Caco-2 (cell line): ENCODE measurements around the gene GRIA4. TPM values are rescaled to one million over a fixed set of nuclear protein-coding genes. Genes with fewer than 3 reads are reported as not detected.

Source experiments
- BruUV-seq: library from RNA; stranded (reverse); fragments of 400-500 nt; replicated peaks from 2 replicates; lab custom pipeline; 2021; lab: Mats Ljungman, UMichigan
- CTCF ChIA-PET: fragments of 300-600 bp; sonication (Branson Sonifier 250); formaldehyde crosslinking; loops from one replicate; lab custom pipeline; 2022; ENCODE audit warnings: antibody characterized with exemption; lab: Charles Lee
- POLR2A ChIA-PET: fragments of 300-600 bp; sonication (Branson Sonifier 250); formaldehyde crosslinking; loops from one replicate; lab custom pipeline; 2022; ENCODE audit warnings: antibody characterized with exemption; lab: Charles Lee
- DNase-seq, 2 experiments: peaks; one replicate each; pipeline versions ENCODE4 v3.0.0 to v3.0.0-alpha.2; 2020 to 2022
- H3K27me3 ChIP-seq: replicated peaks from 2 replicates; pipeline ENCODE4 v1.6.0; 2011; ENCODE audit warnings: low read length; ENCODE audit not compliant: control insufficient read depth, insufficient read depth
- H3K36me3 ChIP-seq: 2 replicates; pipeline ENCODE4 v1.5.1; 2011; ENCODE audit warnings: low read length; ENCODE audit not compliant: control insufficient read depth, insufficient read depth
- H3K4me1 ChIP-seq: fragments of 250-450 bp; sonication (Bioruptor Pico); 2 replicates; pipeline ENCODE4 v1.5.1; 2020; ENCODE audit warnings: mild to moderate bottlenecking
- H3K4me3 ChIP-seq: 2 replicates; pipeline ENCODE4 v1.5.1; 2011; ENCODE audit warnings: low read depth, mild to moderate bottlenecking, control low read depth, low read length
- H3K9me3 ChIP-seq: fragments of 250-450 bp; sonication (Bioruptor Pico); 2 replicates; pipeline ENCODE4 v1.5.1; 2020; ENCODE audit warnings: mild to moderate bottlenecking, moderate library complexity
- H3K27ac Mint-ChIP-seq: one replicate; pipeline ENCODE4 v1.8.0; 2022; ENCODE audit warnings: mixed read lengths; ENCODE audit not compliant: unreplicated experiment
- H3K27me3 Mint-ChIP-seq: one replicate; pipeline ENCODE4 v1.8.0; 2022; ENCODE audit warnings: mixed read lengths; ENCODE audit not compliant: insufficient read depth, unreplicated experiment
- H3K36me3 Mint-ChIP-seq: one replicate; pipeline ENCODE4 v1.8.0; 2022; ENCODE audit warnings: mild to moderate bottlenecking, mixed read lengths; ENCODE audit not compliant: insufficient read depth, unreplicated experiment
- H3K4me1 Mint-ChIP-seq: one replicate; pipeline ENCODE4 v1.8.0; 2022; ENCODE audit warnings: low read depth, mixed read lengths; ENCODE audit not compliant: unreplicated experiment
- H3K4me3 Mint-ChIP-seq: one replicate; pipeline ENCODE4 v1.8.0; 2022; ENCODE audit warnings: mild to moderate bottlenecking, moderate library complexity, mixed read lengths; ENCODE audit not compliant: unreplicated experiment
- H3K9me3 Mint-ChIP-seq: one replicate; pipeline ENCODE4 v1.8.0; 2022; ENCODE audit warnings: mixed read lengths; ENCODE audit not compliant: unreplicated experiment
- intact Hi-C: fragments of 100-400 bp; cut with micrococcal nuclease; formaldehyde crosslinking; loops from one replicate; pipeline ENCODE4 v1.10.0; 2022; ENCODE audit not compliant: unreplicated experiment
- total RNA-seq: library from RNA; stranded (reverse); gene quantifications from 2 replicates; pipeline ENCODE4 v1.2.3, GENCODE V29; 2022
- TF ChIP-seq, protein P1 (sequence below), 2 experiments: fragments of 200-600 bp in 1 of 2; IDR thresholded peaks; 1 replicate in 1 of 2; 2 replicates in 1 of 2; pipeline versions ENCODE4 v1.5.1 to v1.8.0; 2011 to 2022; ENCODE audit warnings: antibody characterized with exemption in 1 of 2, control low read depth in 1 of 2, inconsistent platforms in 1 of 2, low read depth in 1 of 2, low read length in 1 of 2, mild to moderate bottlenecking in 1 of 2, moderate library complexity in 1 of 2; ENCODE audit not compliant: insufficient read depth in 1 of 2, severe bottlenecking in 1 of 2, unreplicated experiment in 1 of 2

Gene GRIA4
- total RNA-seq, 1 experiment from 2014 or later: not detected

DNA sequence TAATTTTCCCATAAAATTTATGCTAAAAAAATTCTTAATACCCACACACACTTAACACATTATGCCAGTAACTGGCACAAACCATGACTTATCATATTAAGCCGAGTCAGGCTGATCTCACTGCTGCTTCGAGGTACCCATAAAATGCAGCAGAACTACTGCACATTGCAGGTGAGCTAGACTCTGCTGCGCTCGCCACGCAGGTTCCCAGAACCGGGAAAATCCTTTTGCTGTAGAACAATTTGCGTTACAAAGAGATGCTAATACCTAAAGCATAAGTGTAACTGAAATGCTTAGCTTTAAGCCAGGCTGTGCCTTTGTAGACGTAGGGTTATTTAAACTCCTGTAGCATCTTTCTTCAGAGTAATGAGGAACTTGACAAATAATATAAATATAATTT is 211.9 kb downstream of the GRIA4 start:
- H3K4me3 Mint-ChIP-seq: no peak overlapping the region
- H3K4me3 ChIP-seq: no peak overlapping the region
- CTCF ChIA-PET: no interaction called here
- no peaks in the 10 kb centered on the region for H3K36me3 Mint-ChIP-seq
- H3K27ac Mint-ChIP-seq: no peak overlapping the region
- no peaks in the 10 kb centered on the region for H3K27me3 ChIP-seq
- peaks cover 3% of the 10 kb centered on the region for H3K27me3 Mint-ChIP-seq
- no peaks in the 10 kb centered on the region for H3K9me3 Mint-ChIP-seq
- no peak for DNase-seq
- H3K4me1 Mint-ChIP-seq: no peaks in the 10 kb centered on the region
- intact Hi-C loops: no loop called here
- H3K36me3 ChIP-seq: no peaks in the 10 kb centered on the region
- no TSS peak for BruUV-seq
- POLR2A ChIA-PET: no interaction called here
- H3K4me1 ChIP-seq: no peaks in the 10 kb centered on the region
- H3K9me3 ChIP-seq: no peaks in the 10 kb centered on the region
- TF ChIP-seq, protein P1, sequence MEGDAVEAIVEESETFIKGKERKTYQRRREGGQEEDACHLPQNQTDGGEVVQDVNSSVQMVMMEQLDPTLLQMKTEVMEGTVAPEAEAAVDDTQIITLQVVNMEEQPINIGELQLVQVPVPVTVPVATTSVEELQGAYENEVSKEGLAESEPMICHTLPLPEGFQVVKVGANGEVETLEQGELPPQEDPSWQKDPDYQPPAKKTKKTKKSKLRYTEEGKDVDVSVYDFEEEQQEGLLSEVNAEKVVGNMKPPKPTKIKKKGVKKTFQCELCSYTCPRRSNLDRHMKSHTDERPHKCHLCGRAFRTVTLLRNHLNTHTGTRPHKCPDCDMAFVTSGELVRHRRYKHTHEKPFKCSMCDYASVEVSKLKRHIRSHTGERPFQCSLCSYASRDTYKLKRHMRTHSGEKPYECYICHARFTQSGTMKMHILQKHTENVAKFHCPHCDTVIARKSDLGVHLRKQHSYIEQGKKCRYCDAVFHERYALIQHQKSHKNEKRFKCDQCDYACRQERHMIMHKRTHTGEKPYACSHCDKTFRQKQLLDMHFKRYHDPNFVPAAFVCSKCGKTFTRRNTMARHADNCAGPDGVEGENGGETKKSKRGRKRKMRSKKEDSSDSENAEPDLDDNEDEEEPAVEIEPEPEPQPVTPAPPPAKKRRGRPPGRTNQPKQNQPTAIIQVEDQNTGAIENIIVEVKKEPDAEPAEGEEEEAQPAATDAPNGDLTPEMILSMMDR (IDR thresholded peaks at IDR 0.05; ENCODE audit: insufficient read depth in 1 of 2, low read depth in 1 of 2, low read length in 1 of 2, severe bottlenecking in 1 of 2, unreplicated experiment in 1 of 2): no peak

DNA sequence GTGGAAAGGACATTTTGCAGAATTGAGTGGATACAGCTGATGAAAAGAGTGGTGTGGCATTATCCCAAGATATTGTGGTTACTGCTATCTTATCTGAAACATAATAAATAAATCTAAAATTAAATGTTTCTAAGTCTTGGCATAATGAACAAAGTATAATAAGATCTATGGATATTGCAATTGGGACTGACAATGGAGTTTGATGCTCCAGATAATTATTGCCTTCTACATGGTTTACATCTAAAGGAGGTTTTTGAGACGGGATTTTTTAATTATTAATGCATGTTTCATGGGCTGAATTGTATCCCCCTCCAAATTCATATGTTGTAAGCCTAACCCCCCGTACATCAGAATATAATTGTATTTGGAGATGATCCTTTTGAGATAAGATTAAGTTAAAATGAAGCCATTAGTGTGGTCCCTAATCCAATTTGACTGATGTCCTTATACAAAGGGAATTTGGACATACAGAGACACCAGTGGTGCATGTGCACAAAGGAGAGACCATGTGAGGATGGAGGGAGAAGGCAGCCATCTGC is 213.7 kb downstream of the GRIA4 start:
- no peak overlapping the region for H3K4me3 Mint-ChIP-seq
- TF ChIP-seq, protein P1 (IDR thresholded peaks at IDR 0.05; ENCODE audit: insufficient read depth in 1 of 2, low read depth in 1 of 2, low read length in 1 of 2, severe bottlenecking in 1 of 2, unreplicated experiment in 1 of 2): no peak
- no peaks in the 10 kb centered on the region for H3K9me3 Mint-ChIP-seq
- Histone ChIP-seq H3K27me3 (no peaks in the 10 kb centered on the region), H3K4me1 (no peaks in the 10 kb centered on the region), H3K9me3 (no peaks in the 10 kb centered on the region), H3K36me3 (no peaks in the 10 kb centered on the region), H3K4me3 (no peak overlapping the region)
- no peaks in the 10 kb centered on the region for H3K36me3 Mint-ChIP-seq
- no peaks in the 10 kb centered on the region for H3K4me1 Mint-ChIP-seq
- no peak overlapping the region for H3K27ac Mint-ChIP-seq
- H3K27me3 Mint-ChIP-seq: peaks cover 3% of the 10 kb centered on the region
- ChIA-PET POLR2A (no interaction called here), CTCF (no interaction called here)
- BruUV-seq: no TSS peak
- intact Hi-C loops: no loop called here
- DNase-seq: no peak

DNA sequence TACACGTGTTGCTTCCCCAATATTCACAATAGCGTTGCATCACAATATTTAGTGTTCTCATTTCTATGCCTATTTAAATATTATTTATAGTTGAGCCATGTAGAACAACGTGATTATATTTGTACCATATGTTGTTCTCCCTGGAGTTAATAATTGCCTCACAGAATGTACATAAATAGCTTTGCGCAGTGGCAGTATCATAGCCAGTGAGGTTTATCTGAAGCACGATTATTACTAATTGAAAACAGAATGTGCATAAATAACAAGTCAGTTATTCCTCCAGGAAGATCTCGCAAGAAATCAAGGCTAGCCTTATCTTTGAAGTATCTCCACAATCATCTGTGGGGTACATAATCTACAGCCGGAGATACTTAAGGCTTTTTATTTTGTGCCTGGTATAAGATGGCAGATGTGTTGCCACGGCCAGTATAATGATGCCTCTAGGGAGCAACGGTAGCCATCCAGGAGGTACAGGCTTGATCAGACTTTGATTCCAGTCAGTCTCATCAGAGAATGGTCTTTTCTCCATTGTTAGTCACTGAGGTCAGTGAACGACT is 214.7 kb downstream of the GRIA4 start:
- H3K4me3 Mint-ChIP-seq: no peak overlapping the region
- H3K36me3 Mint-ChIP-seq: no peaks in the 10 kb centered on the region
- H3K27me3 Mint-ChIP-seq: peaks cover 5% of the 10 kb centered on the region
- ChIA-PET CTCF (no interaction called here), POLR2A (no interaction called here)
- H3K36me3 ChIP-seq: no peaks in the 10 kb centered on the region
- intact Hi-C loops: no loop called here
- no peaks in the 10 kb centered on the region for H3K4me1 Mint-ChIP-seq
- no peaks in the 10 kb centered on the region for H3K27me3 ChIP-seq
- H3K27ac Mint-ChIP-seq: no peak overlapping the region
- no peaks in the 10 kb centered on the region for H3K9me3 ChIP-seq
- H3K4me1 ChIP-seq: no peaks in the 10 kb centered on the region
- DNase-seq: no peak
- no peaks in the 10 kb centered on the region for H3K9me3 Mint-ChIP-seq
- no peak overlapping the region for H3K4me3 ChIP-seq
- TF ChIP-seq, protein P1 (IDR thresholded peaks at IDR 0.05; ENCODE audit: insufficient read depth in 1 of 2, low read depth in 1 of 2, low read length in 1 of 2, severe bottlenecking in 1 of 2, unreplicated experiment in 1 of 2): no peak
- BruUV-seq: no TSS peak
